ENCODE data around the gene ELFN1.

DNA sequence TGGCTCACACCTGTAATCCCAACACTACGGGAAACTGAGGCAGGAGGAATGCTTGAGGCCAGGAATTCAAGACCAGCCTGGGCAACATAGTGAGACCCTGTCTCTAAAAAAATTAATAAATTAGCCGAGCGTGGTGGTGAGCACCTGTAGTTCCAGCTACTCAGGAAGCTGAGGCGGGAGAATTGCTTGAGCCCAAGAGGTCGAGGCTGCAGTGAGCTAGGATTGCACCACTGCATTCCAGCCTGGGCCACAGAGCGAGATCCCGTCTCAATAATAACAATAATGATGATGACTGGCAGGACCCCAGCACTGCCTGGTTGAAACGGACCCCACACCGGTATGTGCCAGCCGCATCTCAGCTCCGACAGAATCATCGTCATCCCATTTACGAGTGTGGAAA lies 93.0 kb downstream of the ELFN1 start:
- TF ChIP-seq, protein P1, sequence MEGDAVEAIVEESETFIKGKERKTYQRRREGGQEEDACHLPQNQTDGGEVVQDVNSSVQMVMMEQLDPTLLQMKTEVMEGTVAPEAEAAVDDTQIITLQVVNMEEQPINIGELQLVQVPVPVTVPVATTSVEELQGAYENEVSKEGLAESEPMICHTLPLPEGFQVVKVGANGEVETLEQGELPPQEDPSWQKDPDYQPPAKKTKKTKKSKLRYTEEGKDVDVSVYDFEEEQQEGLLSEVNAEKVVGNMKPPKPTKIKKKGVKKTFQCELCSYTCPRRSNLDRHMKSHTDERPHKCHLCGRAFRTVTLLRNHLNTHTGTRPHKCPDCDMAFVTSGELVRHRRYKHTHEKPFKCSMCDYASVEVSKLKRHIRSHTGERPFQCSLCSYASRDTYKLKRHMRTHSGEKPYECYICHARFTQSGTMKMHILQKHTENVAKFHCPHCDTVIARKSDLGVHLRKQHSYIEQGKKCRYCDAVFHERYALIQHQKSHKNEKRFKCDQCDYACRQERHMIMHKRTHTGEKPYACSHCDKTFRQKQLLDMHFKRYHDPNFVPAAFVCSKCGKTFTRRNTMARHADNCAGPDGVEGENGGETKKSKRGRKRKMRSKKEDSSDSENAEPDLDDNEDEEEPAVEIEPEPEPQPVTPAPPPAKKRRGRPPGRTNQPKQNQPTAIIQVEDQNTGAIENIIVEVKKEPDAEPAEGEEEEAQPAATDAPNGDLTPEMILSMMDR (IDR thresholded peaks at IDR 0.05) = no peak
- TF ChIP-seq POLR2A (IDR thresholded peaks at IDR 0.05) = no peak
